HL-60 (cell line): ENCODE measurements around the gene NDUFAB1.

Experiments used
- DNase-seq, 2 experiments: peaks; one replicate each; pipeline ENCODE4 v3.0.0-alpha.2; 2010 to 2020; ENCODE audit warnings: low read depth in 1 of 2, low spot score in 1 of 2
- H3K27ac ChIP-seq: fragments of 250-450 bp; sonication (Bioruptor Pico); replicated peaks from 2 replicates; pipeline ENCODE4 v1.5.1; 2020; ENCODE audit warnings: mild to moderate bottlenecking, moderate library complexity
- H3K27me3 ChIP-seq: fragments of 250-450 bp; sonication (Bioruptor Pico); 2 replicates; pipeline ENCODE4 v1.5.1; 2021; ENCODE audit warnings: mild to moderate bottlenecking, moderate library complexity; ENCODE audit not compliant: insufficient read depth, poor library complexity, severe bottlenecking
- H3K4me3 ChIP-seq: replicated peaks from 2 replicates; pipeline ENCODE4 v1.5.1; 2011; ENCODE audit warnings: mild to moderate bottlenecking, control low read depth, low read length; ENCODE audit not compliant: insufficient read depth
- CTCF ChIP-seq: IDR thresholded peaks from one replicate; pipeline ENCODE4 v1.5.1; 2011; ENCODE audit warnings: low read length, control low read depth, inconsistent platforms; ENCODE audit not compliant: insufficient read depth
- GABPA ChIP-seq: IDR thresholded peaks from 2 replicates; pipeline ENCODE4 v1.6.1; 2012; ENCODE audit warnings: low read depth
- POLR2AphosphoS5 ChIP-seq: IDR thresholded peaks from 2 replicates; pipeline ENCODE4 v1.6.1; 2012; ENCODE audit warnings: low read depth
- REST ChIP-seq: IDR thresholded peaks from 2 replicates; pipeline ENCODE4 v1.6.1; 2012; ENCODE audit warnings: low read depth; ENCODE audit not compliant: insufficient replicate concordance
- SPI1 ChIP-seq: IDR thresholded peaks from 2 replicates; pipeline ENCODE4 v1.6.1; 2012; ENCODE audit warnings: low read depth, mild to moderate bottlenecking, borderline replicate concordance
- long read RNA-seq: library from polyadenylated mRNA; unstranded; transcript quantifications from one replicate; pipeline ENCODE4 v2.0.0, GENCODE V29; 2020

Gene NDUFAB1
- long read RNA-seq, transcript NDUFAB1-201 (5 exons, 717 nt) = major isoform, 29 of 31 reads
- long read RNA-seq, partial matches to known transcripts = 2 of 31 reads
- long read RNA-seq, other reads (novel, unspliced or antisense) = 0 of 31 reads

GRCh38 chr16:23595951-23596720 is at the start of gene NDUFAB1:
TSS of gene NDUFAB1 (minus strand) at chr16:23596316. CDS start at chr16:23596290, 26 bp downstream.
- DNase-seq = peak; percentile 74 to 88

DNA sequence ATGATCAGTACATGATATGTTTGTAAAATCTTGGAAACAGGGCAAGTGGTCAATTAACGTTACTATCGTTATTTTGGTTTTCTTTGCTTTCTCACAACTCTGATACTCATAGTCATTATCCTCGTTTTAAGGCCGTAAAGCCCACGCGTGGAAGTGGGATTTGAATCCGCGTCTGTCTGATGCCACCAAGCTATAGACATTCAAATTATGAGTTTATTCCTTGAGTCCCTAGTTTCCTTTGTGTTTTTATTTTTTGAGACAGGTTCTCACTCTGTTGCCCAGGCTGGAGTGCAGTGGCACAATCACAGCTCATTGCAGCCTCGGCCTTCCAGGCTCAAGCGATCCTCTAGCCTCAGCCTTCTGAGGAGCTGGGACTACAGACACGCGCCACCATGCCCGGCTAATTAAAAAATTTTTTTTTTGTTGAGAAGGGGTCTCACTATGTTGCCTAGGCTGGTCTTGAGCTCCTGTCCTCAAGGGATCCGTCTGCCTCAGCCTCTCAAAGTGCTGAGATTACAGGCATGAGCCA is 46.2 kb upstream of the NDUFAB1 start:
- DNase-seq = no peak
- peak overlapping the region; percentile 98 for H3K4me3 ChIP-seq

More at GRCh38 chr16:23595951-23596720, at the start of gene NDUFAB1:
- TF ChIP-seq POLR2AphosphoS5 = peak; percentile 76; the same call in 1 of the 2 replicates
- peak; percentile 34 for TF ChIP-seq REST
- no peak for TF ChIP-seq SPI1
- peak; percentile 54 for TF ChIP-seq GABPA
- peak; percentile 98 for TF ChIP-seq CTCF
- Histone ChIP-seq H3K4me3 (peak within 1 kb of the TSS; percentile 98), H3K27ac (peak within 1 kb of the TSS; percentile 80), H3K27me3 (no peaks in the 10 kb centered on the region)

More for the DNA sequence above, 46.2 kb upstream of the NDUFAB1 start:
- Histone ChIP-seq H3K27ac (peak overlapping the region; percentile 89), H3K27me3 (no peaks in the 10 kb centered on the region)
- TF ChIP-seq SPI1 (no peak), REST (no peak), CTCF (no peak), GABPA (no peak), POLR2AphosphoS5 (no peak)
